IPS-15b (cell line): ENCODE results near the gene TNS3.

Experiments used
- H3K27me3 ChIP-seq: one replicate; pipeline ENCODE4 v1.6.1; 2013; ENCODE audit warnings: low read length; ENCODE audit not compliant: control insufficient read depth, insufficient read depth
- H3K36me3 ChIP-seq: one replicate; pipeline ENCODE4 v1.6.1; 2013; ENCODE audit warnings: low read length; ENCODE audit not compliant: control insufficient read depth, insufficient read depth
- H3K4me1 ChIP-seq: one replicate; pipeline ENCODE4 v1.6.1; 2013; ENCODE audit warnings: mild to moderate bottlenecking, low read length; ENCODE audit not compliant: control insufficient read depth, insufficient read depth
- H3K4me3 ChIP-seq: one replicate; pipeline ENCODE4 v1.5.1; 2013; ENCODE audit warnings: low read depth, low read length
- H3K9ac ChIP-seq: one replicate; pipeline ENCODE4 v1.6.1; 2013; ENCODE audit warnings: low read depth, mild to moderate bottlenecking, low read length
- H3K9me3 ChIP-seq: one replicate; pipeline ENCODE4 v1.6.1; 2013; ENCODE audit warnings: mild to moderate bottlenecking, low read length; ENCODE audit not compliant: control insufficient read depth, insufficient read depth

The TNS3 gene

DNA sequence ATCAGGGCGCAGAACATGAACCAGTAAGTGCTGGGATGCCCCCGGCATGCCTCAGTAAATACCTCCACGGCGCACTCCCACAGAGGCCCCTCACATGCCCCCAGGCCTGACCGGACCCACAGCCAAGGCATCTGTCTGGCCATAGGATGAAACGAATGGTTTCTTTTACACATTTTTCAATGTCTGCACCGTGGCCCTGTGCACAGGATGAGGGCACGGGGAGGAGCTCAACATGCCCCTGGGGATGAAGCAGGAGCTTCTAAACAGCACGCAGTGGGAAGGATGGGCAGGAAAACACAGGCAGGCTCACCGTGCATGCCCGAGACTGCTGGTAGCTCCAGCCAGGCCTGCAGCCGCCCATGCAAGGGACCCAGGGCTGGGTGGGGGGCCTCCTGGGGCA lies 283.3 kb downstream of the TNS3 start:
- Histone ChIP-seq H3K27me3 (no peaks in the 10 kb centered on the region), H3K4me1 (no peaks in the 10 kb centered on the region), H3K9me3 (no peaks in the 10 kb centered on the region), H3K9ac (no peak overlapping the region), H3K4me3 (no peak overlapping the region), H3K36me3 (peaks cover 5% of the 10 kb centered on the region)

DNA sequence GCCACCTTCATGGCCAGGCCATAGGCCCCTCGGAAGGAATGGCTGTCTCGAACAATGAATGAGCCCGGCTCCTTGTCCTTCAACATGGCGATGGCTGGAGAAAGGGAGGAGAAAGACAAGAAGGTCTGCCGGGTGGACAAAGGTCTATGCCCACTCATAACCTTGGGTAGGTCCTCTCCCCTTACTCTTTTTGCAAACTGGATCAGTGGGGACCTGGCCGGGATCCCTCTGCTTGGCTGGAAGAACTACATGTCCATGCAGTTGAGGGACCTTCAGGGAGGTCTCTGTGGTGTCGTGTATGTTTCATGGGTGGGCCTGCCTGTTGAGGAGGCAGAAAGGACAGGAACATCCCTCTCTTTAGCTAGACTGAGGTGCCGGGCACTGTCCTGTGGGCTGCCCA lies 284.8 kb downstream of the TNS3 start:
- Histone ChIP-seq H3K36me3 (peaks cover under 1% of the 10 kb centered on the region), H3K4me3 (no peak overlapping the region), H3K9me3 (no peaks in the 10 kb centered on the region), H3K4me1 (no peaks in the 10 kb centered on the region), H3K27me3 (no peaks in the 10 kb centered on the region), H3K9ac (no peak overlapping the region)

DNA sequence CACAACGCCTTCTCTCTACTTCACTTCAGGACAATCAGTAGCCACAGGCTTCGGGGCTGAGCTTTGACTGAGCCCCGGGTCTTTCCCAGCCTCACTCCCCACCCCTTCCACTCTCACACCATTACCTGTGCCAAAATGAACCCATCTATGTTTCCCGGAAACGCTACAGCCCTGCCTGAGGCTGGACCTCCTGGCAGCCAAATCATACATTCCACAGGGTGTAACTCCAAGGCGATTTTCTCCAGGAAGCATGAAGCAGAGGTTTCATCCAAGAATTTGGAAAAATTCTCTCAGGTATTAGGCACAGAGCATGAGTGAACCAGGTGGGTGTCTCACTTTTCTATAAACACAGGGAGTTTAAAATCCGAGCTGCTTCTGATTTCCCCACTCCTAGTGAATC lies 286.3 kb downstream of the TNS3 start:
- H3K36me3 ChIP-seq, result peaks cover 8% of the 10 kb centered on the region
- H3K9ac ChIP-seq, result no peak overlapping the region
- H3K27me3 ChIP-seq, result no peaks in the 10 kb centered on the region
- no peak overlapping the region for H3K4me3 ChIP-seq
- no peaks in the 10 kb centered on the region for H3K4me1 ChIP-seq
- no peaks in the 10 kb centered on the region for H3K9me3 ChIP-seq

DNA sequence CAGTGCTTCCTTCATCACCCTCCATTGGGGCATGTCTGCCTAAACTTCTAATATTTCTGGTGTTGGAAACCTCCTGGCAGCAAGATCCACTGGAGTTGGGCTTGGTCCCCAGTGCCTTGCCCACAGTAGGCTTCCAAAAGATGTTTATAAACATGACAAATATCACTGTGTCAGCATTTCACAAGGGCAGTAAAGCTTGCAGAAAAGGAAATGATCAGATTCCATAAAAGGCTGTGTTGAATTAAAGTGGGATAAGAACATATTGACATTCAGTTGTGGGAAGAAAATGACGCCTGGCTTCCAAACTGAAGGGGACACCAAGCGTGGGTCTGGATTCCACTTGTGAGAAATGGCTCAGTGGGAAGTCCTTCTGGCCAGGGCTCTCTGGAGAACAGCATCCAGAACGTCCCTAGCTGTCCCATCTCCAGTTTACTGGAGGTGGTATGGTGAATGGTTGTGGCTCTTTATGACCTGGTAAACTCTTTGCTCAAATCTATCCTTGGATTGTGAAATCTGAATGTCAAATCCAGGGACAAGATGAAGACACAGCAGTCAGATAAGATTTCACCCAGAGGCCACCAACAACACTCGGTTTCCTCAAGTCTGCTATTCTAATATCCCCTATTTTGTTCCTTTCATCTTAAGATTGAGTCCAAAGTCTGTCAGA lies 287.2 kb downstream of the TNS3 start:
- H3K9ac ChIP-seq, result no peak overlapping the region
- H3K4me1 ChIP-seq, result no peaks in the 10 kb centered on the region
- H3K4me3 ChIP-seq, result no peak overlapping the region
- H3K9me3 ChIP-seq, result no peaks in the 10 kb centered on the region
- peaks cover 8% of the 10 kb centered on the region for H3K36me3 ChIP-seq
- H3K27me3 ChIP-seq, result no peaks in the 10 kb centered on the region

DNA sequence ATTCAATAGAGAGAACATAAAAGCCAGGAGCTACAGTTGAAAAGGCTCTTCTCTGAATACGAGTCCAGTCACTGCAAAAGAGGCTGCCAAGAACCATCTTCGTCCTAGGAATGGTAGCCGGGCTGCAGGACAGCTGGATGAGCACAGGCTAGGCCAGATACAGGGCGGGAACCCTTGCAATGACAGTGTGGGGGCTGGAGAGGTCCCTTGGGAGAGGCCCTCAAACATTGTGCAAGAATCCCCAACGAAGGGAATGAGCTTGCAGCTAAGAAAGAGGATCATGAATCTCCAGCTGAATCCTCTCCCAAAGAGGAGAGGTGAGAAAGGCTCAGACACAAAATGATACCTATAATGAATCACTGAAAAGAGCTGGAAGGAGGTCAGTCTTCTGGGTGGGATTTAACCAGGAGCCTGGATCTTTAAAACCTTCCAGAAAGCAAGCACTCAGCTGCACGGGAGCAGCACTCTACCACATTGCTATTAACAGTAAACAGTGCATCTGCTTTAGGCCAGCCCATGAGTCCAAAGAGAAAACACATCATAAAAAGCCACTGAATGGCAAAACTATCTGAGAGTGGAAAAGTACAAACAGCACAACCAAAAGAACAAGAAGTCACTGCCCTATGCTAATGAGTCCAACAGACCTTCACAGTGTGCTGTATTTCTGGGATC lies 287.9 kb downstream of the TNS3 start:
- no peak overlapping the region for H3K4me3 ChIP-seq
- no peaks in the 10 kb centered on the region for H3K4me1 ChIP-seq
- no peaks in the 10 kb centered on the region for H3K27me3 ChIP-seq
- peaks cover 8% of the 10 kb centered on the region for H3K36me3 ChIP-seq
- H3K9me3 ChIP-seq, result no peaks in the 10 kb centered on the region
- no peak overlapping the region for H3K9ac ChIP-seq

DNA sequence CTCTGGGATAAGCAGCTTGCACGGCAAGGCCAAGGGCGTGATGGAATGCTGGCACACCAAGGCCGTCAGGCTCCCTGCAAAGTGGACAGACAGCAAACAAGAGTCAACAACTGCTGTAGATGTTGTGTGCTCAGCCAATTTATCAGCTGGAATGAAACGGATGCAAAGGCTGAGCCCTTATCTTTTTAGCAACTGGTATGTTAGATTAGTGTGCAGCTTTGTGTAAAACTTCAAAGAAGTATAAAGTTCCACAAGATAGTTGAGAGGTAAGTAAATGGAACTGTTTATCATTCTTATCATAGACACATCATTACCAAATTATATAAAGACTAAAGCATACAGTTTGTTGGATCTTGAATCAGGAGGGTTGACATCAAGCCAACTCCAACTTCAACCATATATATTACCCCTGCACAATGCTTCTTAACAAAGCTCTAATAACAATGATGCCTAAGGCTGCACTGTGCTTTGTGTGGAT lies 289.0 kb downstream of the TNS3 start:
- H3K4me1 ChIP-seq, result no peaks in the 10 kb centered on the region
- peaks cover 11% of the 10 kb centered on the region for H3K36me3 ChIP-seq
- H3K27me3 ChIP-seq, result no peaks in the 10 kb centered on the region

DNA sequence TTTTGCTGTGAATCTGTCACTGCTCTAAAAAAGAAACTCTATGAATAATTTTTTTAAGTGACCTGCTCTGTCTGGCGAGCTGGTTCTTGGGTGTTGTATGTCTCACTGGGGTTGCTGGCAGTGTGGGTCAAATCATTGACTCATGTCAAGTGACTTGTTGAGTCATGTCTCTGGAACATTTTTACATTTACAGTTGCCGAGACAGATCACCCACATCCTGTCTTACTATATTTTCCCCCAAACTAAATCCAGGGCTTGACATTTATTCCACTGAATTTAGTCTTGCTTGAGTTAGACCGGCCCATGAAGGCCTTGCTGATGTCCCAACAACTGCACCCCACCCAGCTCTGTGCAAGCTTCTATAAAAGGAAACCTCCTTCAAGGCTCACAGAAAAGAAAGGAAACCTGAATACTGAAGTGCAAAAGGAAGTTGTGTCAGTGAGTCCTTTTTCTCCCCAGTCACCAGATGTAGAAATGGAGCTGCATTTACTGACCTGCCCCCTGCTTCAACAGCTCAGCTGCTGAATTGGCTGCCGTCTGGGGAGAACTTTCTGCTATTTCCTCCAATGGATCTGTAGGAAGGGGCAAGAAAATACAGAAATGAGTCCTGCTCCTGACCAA lies 290.3 kb downstream of the TNS3 start:
- no peak overlapping the region for H3K4me3 ChIP-seq
- H3K36me3 ChIP-seq, result peaks cover 11% of the 10 kb centered on the region
- H3K9me3 ChIP-seq, result no peaks in the 10 kb centered on the region
- no peaks in the 10 kb centered on the region for H3K4me1 ChIP-seq
- H3K9ac ChIP-seq, result no peak overlapping the region
- H3K27me3 ChIP-seq, result no peaks in the 10 kb centered on the region

More for the DNA sequence above, 289.0 kb downstream of the TNS3 start:
- Histone ChIP-seq H3K4me3 (no peak overlapping the region), H3K9ac (no peak overlapping the region), H3K9me3 (no peaks in the 10 kb centered on the region)

DNA sequence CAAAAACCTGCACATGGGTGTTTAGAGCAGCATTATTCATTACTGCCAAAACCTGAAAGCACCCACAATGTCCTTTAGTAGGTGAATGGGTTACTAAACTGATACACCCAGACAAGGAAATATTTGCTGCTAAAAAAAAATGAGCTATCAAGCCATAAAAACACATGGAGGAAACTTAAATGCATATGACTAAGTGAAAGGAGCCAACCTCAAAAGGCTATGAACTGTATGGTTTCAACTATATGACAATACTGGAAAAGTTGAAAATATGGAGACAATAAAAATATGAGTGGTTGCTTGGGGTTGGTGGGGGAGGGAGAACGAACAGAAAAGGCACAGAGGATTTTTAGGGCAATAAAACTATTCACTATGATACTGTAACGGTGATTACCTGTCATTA lies 291.0 kb downstream of the TNS3 start:
- no peaks in the 10 kb centered on the region for H3K4me1 ChIP-seq

DNA sequence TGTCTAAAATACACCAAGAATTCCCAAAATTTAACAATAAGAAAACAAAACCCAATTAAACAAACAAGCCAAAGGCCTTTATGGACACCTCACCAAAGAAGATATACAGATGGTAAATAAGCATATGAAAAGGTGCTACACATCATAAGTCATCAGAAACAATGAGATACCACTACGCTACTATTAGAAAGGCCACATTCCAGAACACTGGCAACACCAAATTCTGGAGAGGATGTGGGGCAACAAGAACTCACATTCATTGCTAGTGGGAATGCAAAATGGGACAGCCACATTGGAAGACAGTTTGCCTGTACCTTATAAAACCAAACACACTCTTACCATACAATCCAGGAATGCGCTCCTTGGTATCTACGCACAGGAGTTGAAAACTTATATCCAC lies 291.4 kb downstream of the TNS3 start:
- Histone ChIP-seq H3K9ac (no peak overlapping the region), H3K27me3 (no peaks in the 10 kb centered on the region), H3K36me3 (peaks cover 11% of the 10 kb centered on the region), H3K4me3 (no peak overlapping the region), H3K9me3 (no peaks in the 10 kb centered on the region), H3K4me1 (no peaks in the 10 kb centered on the region)

More for the DNA sequence above, 291.0 kb downstream of the TNS3 start:
- no peaks in the 10 kb centered on the region for H3K27me3 ChIP-seq
- H3K9ac ChIP-seq, result no peak overlapping the region
- no peak overlapping the region for H3K4me3 ChIP-seq
- no peaks in the 10 kb centered on the region for H3K9me3 ChIP-seq
- H3K36me3 ChIP-seq, result peaks cover 11% of the 10 kb centered on the region

DNA sequence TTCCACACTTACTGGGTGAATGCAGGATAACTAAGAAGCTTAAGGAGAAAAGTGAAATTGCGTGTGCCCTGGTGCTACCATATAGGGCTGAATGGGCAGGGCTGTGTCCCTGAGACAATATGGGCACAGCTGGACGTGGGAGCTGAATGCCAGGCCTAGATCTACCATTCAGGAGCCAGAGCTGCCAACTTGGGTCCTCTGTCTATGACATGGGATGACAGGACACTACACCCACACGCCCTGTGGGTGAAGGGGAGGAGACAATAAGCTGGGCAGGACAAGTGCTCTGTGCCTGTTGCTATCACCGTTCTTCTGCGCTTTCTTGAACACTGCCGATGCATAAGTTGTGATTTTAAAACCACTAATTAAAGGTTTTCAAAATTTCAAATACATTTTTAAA lies 293.9 kb downstream of the TNS3 start:
- no peak overlapping the region for H3K4me3 ChIP-seq
- H3K9ac ChIP-seq, result no peak overlapping the region
- no peaks in the 10 kb centered on the region for H3K4me1 ChIP-seq
- H3K36me3 ChIP-seq, result peaks cover 18% of the 10 kb centered on the region
- no peaks in the 10 kb centered on the region for H3K9me3 ChIP-seq
- H3K27me3 ChIP-seq, result no peaks in the 10 kb centered on the region

DNA sequence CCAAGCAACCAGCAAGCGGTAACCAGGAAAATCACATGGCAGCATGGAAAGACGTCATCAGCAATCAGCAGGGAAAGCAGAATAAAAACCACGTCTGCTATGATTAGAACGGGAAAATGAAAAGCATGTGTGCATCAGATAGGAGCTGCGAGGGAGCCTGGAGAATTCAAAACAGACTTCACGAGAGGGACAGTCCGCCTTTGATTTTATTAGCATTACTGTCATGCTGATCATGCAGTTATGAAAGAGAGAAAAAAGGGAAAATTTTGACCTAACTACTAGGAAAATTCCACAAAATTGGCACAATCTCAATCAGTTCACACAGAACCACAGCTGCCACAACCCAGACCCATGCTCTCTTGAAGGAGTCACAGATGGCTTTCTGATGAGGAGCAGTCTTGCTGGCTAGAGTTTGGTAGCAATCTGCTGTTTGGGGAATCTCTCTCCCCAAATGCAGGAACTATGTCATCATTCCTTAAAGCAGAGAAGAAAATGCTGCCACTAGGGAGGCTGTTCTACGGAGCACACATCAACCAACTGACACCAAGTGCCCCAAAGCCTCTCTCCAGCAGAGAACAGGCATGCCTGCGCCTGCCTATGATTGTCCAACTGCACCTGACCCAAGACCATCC lies 295.9 kb downstream of the TNS3 start:
- Histone ChIP-seq H3K9ac (no peak overlapping the region), H3K9me3 (no peaks in the 10 kb centered on the region), H3K4me1 (no peaks in the 10 kb centered on the region), H3K36me3 (peaks cover 18% of the 10 kb centered on the region), H3K27me3 (no peaks in the 10 kb centered on the region), H3K4me3 (no peak overlapping the region)
